ENCODE results near the gene OR56A1.

Gene OR56A1

GRCh38 chr11:6002202-6002699 is 28.3 kb downstream of the OR56A1 start:
- no peak overlapping the region for H3K4me3 ChIP-seq
- H3K27ac ChIP-seq: no peak overlapping the region
- no peak for DNase-seq (ENCODE audit: low read depth, low spot score)
- no peaks in the 10 kb centered on the region for H3K9me3 ChIP-seq (ENCODE audit: low read depth, low read length)
- no peaks in the 10 kb centered on the region for H3K36me3 ChIP-seq (ENCODE audit: insufficient read depth, low read length)
- TF ChIP-seq FOXP2 (optimal IDR thresholded peaks at IDR 0.05; ENCODE audit: control extremely low read depth, extremely low read length, insufficient read depth) (no peak), POLR2AphosphoS5 (IDR thresholded peaks at IDR 0.05; ENCODE audit: borderline replicate concordance, low read depth, low read length) (no peak), EZH2 (IDR thresholded peaks at IDR 0.05) (no peak)
- no peak overlapping the region for H3K9ac ChIP-seq (ENCODE audit: insufficient read length)

- Histone ChIP-seq H3K9me3 (ENCODE audit: low read depth, low read length) (no peaks in the 10 kb centered on the region), H3K27ac (no peak overlapping the region), H3K4me3 (no peak overlapping the region), H3K36me3 (ENCODE audit: insufficient read depth, low read length) (no peaks in the 10 kb centered on the region), H3K9ac (ENCODE audit: insufficient read length) (no peak overlapping the region)
- no peak for DNase-seq (ENCODE audit: low read depth, low spot score)
- no peak for TF ChIP-seq EZH2 (IDR thresholded peaks at IDR 0.05)
- no peak for TF ChIP-seq FOXP2 (optimal IDR thresholded peaks at IDR 0.05; ENCODE audit: control extremely low read depth, extremely low read length, insufficient read depth)
- no peak for TF ChIP-seq POLR2AphosphoS5 (IDR thresholded peaks at IDR 0.05; ENCODE audit: borderline replicate concordance, low read depth, low read length)
These were observed 35.8 kb downstream of the OR56A1 start for GRCh38 chr11:5994791-5995190.

GRCh38 chr11:5992604-5993251 is 37.8 kb downstream of the OR56A1 start:
- Histone ChIP-seq H3K36me3 (ENCODE audit: insufficient read depth, low read length) (no peaks in the 10 kb centered on the region), H3K4me3 (no peak overlapping the region), H3K9ac (ENCODE audit: insufficient read length) (no peak overlapping the region), H3K27ac (no peak overlapping the region), H3K9me3 (ENCODE audit: low read depth, low read length) (no peaks in the 10 kb centered on the region)
- DNase-seq (ENCODE audit: low read depth, low spot score): no peak
- no peak for TF ChIP-seq EZH2 (IDR thresholded peaks at IDR 0.05)
- no peak for TF ChIP-seq POLR2AphosphoS5 (IDR thresholded peaks at IDR 0.05; ENCODE audit: borderline replicate concordance, low read depth, low read length)
- no peak for TF ChIP-seq FOXP2 (optimal IDR thresholded peaks at IDR 0.05; ENCODE audit: control extremely low read depth, extremely low read length, insufficient read depth)

GRCh38 chr11:5992150-5992549 is 38.4 kb downstream of the OR56A1 start:
- TF ChIP-seq EZH2 (IDR thresholded peaks at IDR 0.05) (no peak), FOXP2 (optimal IDR thresholded peaks at IDR 0.05; ENCODE audit: control extremely low read depth, extremely low read length, insufficient read depth) (no peak), POLR2AphosphoS5 (IDR thresholded peaks at IDR 0.05; ENCODE audit: borderline replicate concordance, low read depth, low read length) (no peak)
- Histone ChIP-seq H3K9me3 (ENCODE audit: low read depth, low read length) (no peaks in the 10 kb centered on the region), H3K4me3 (no peak overlapping the region), H3K27ac (no peak overlapping the region), H3K36me3 (ENCODE audit: insufficient read depth, low read length) (no peaks in the 10 kb centered on the region), H3K9ac (ENCODE audit: insufficient read length) (no peak overlapping the region)
- DNase-seq (ENCODE audit: low read depth, low spot score): no peak

GRCh38 chr11:5989203-5989602 is 41.4 kb downstream of the OR56A1 start:
- Histone ChIP-seq H3K27ac (no peak overlapping the region), H3K4me3 (no peak overlapping the region), H3K36me3 (ENCODE audit: insufficient read depth, low read length) (no peaks in the 10 kb centered on the region), H3K9me3 (ENCODE audit: low read depth, low read length) (no peaks in the 10 kb centered on the region), H3K9ac (ENCODE audit: insufficient read length) (no peak overlapping the region)
- no peak for TF ChIP-seq FOXP2 (optimal IDR thresholded peaks at IDR 0.05; ENCODE audit: control extremely low read depth, extremely low read length, insufficient read depth)
- TF ChIP-seq POLR2AphosphoS5 (IDR thresholded peaks at IDR 0.05; ENCODE audit: borderline replicate concordance, low read depth, low read length): no peak
- TF ChIP-seq EZH2 (IDR thresholded peaks at IDR 0.05): no peak
- DNase-seq (ENCODE audit: low read depth, low spot score): no peak

GRCh38 chr11:5986885-5987284 is 43.7 kb downstream of the OR56A1 start, which contains the start of gene OR52L1:
Gene OR52L1 (minus strand): TSS chr11:5986985. CDS start chr11:5986930, 55 bp downstream.
- no peak for DNase-seq (ENCODE audit: low read depth, low spot score)
- no peak within 1 kb of the TSS for H3K27ac ChIP-seq
- H3K9me3 ChIP-seq (ENCODE audit: low read depth, low read length): no peaks in the 10 kb centered on the region
- H3K4me3 ChIP-seq: no peak within 1 kb of the TSS
- no peak within 1 kb of the TSS for H3K9ac ChIP-seq (ENCODE audit: insufficient read length)
- TF ChIP-seq POLR2AphosphoS5 (IDR thresholded peaks at IDR 0.05; ENCODE audit: borderline replicate concordance, low read depth, low read length) (no peak), EZH2 (IDR thresholded peaks at IDR 0.05) (no peak), FOXP2 (optimal IDR thresholded peaks at IDR 0.05; ENCODE audit: control extremely low read depth, extremely low read length, insufficient read depth) (no peak)
- no peaks in the 10 kb centered on the region for H3K36me3 ChIP-seq (ENCODE audit: insufficient read depth, low read length)

- no peak for TF ChIP-seq POLR2AphosphoS5 (IDR thresholded peaks at IDR 0.05; ENCODE audit: borderline replicate concordance, low read depth, low read length)
- TF ChIP-seq EZH2 (IDR thresholded peaks at IDR 0.05): no peak
- no peak for TF ChIP-seq FOXP2 (optimal IDR thresholded peaks at IDR 0.05; ENCODE audit: control extremely low read depth, extremely low read length, insufficient read depth)
- Histone ChIP-seq H3K9me3 (ENCODE audit: low read depth, low read length) (no peaks in the 10 kb centered on the region), H3K27ac (no peak overlapping the region), H3K9ac (ENCODE audit: insufficient read length) (no peak overlapping the region), H3K4me3 (no peak overlapping the region), H3K36me3 (ENCODE audit: insufficient read depth, low read length) (no peaks in the 10 kb centered on the region)
- no peak for DNase-seq (ENCODE audit: low read depth, low spot score)
These were observed 47.1 kb downstream of the OR56A1 start for GRCh38 chr11:5983443-5983842.

- TF ChIP-seq POLR2AphosphoS5 (IDR thresholded peaks at IDR 0.05; ENCODE audit: borderline replicate concordance, low read depth, low read length) (no peak), FOXP2 (optimal IDR thresholded peaks at IDR 0.05; ENCODE audit: control extremely low read depth, extremely low read length, insufficient read depth) (no peak), EZH2 (IDR thresholded peaks at IDR 0.05) (no peak)
- H3K27ac ChIP-seq: no peak overlapping the region
- H3K4me3 ChIP-seq: no peak overlapping the region
- DNase-seq (ENCODE audit: low read depth, low spot score): no peak
- no peaks in the 10 kb centered on the region for H3K36me3 ChIP-seq (ENCODE audit: insufficient read depth, low read length)
- no peaks in the 10 kb centered on the region for H3K9me3 ChIP-seq (ENCODE audit: low read depth, low read length)
- H3K9ac ChIP-seq (ENCODE audit: insufficient read length): no peak overlapping the region
These were observed 57.0 kb downstream of the OR56A1 start for GRCh38 chr11:5973530-5973929.

All from SK-N-MC (cell line).